IMR-90 (cell line): ENCODE measurements around the gene CXCL1. TPM values are rescaled to one million over a fixed set of nuclear protein-coding genes. Genes with fewer than 3 reads are reported as not detected.
A peak's percentile ranks its signal among the peaks of the same experiment; 100 is the strongest.

Experiments
- ATAC-seq: fragments of 200-7000 bp; cut with Tn5 transposase; 2 replicates; pipeline ENCODE4 v1.9.1; 2020; ENCODE audit warnings: low read depth, mild to moderate bottlenecking, moderate library complexity
- BruUV-seq: library from RNA; stranded (reverse); fragments of 400-500 nt; replicated peaks from 2 replicates; lab custom pipeline; 2021; lab: Mats Ljungman, UMichigan
- CTCF ChIA-PET: fragments of 300-600 bp; formaldehyde crosslinking; extraction: SDS; loops from one replicate; lab custom pipeline; 2021; ENCODE audit warnings: antibody characterized with exemption; lab: Yijun Ruan, JAX
- POLR2A ChIA-PET: fragments of 300-600 bp; sonication (Branson Sonifier 250); formaldehyde crosslinking; loops from one replicate; lab custom pipeline; 2022; ENCODE audit warnings: antibody characterized with exemption; ENCODE audit not compliant: unreplicated experiment; lab: Charles Lee
- DNase-seq: peaks from one replicate; pipeline ENCODE4 v3.0.0; 2013
- H2AFZ ChIP-seq: replicated peaks from 2 replicates; pipeline ENCODE3; 2013; ENCODE audit warnings: low read length, mild to moderate bottlenecking; ENCODE audit not compliant: poor library complexity
- H2AK5ac ChIP-seq: 2 replicates; pipeline ENCODE4 v1.6.1; 2013; ENCODE audit warnings: low read depth, low read length, inconsistent platforms
- H2AK9ac ChIP-seq: replicated peaks from 2 replicates; pipeline ENCODE3; 2013; ENCODE audit warnings: mild to moderate bottlenecking, low read depth, low read length, moderate library complexity; ENCODE audit not compliant: poor library complexity
- H2BK120ac ChIP-seq: 2 replicates; pipeline ENCODE4 v1.6.1; 2013; ENCODE audit warnings: low read depth, low read length, inconsistent platforms
- H2BK15ac ChIP-seq: 3 replicates; pipeline ENCODE4 v1.6.1; 2013; ENCODE audit warnings: low read depth, low read length, inconsistent platforms
- H2BK20ac ChIP-seq: 2 replicates; pipeline ENCODE4 v1.6.1; 2013; ENCODE audit warnings: low read depth, mild to moderate bottlenecking, inconsistent platforms, low read length, moderate library complexity
- H2BK5ac ChIP-seq: 2 replicates; pipeline ENCODE4 v1.6.1; 2013; ENCODE audit warnings: mild to moderate bottlenecking, low read depth, low read length, inconsistent platforms; ENCODE audit not compliant: poor library complexity, severe bottlenecking
- H3K14ac ChIP-seq: replicated peaks from 2 replicates; pipeline ENCODE4 v1.6.1; 2013; ENCODE audit warnings: low read depth, low read length, inconsistent platforms
- H3K18ac ChIP-seq: 2 replicates; pipeline ENCODE4 v1.6.1; 2013; ENCODE audit warnings: low read depth, low read length, control low read depth
- H3K23ac ChIP-seq: 2 replicates; pipeline ENCODE4 v1.6.1; 2013; ENCODE audit warnings: low read depth, low read length, inconsistent platforms
- H3K27ac ChIP-seq: 2 replicates; pipeline ENCODE4 v1.5.1; 2013; ENCODE audit warnings: mild to moderate bottlenecking, control low read depth, low read length; ENCODE audit not compliant: insufficient read depth
- H3K27me3 ChIP-seq: 2 replicates; pipeline ENCODE4 v1.6.1; 2013; ENCODE audit warnings: low read length; ENCODE audit not compliant: control insufficient read depth, insufficient read depth
- H3K36me3 ChIP-seq: 2 replicates; pipeline ENCODE4 v1.6.1; 2013; ENCODE audit warnings: low read length, mixed read lengths; ENCODE audit not compliant: control insufficient read depth, insufficient read depth
- H3K4ac ChIP-seq: 2 replicates; pipeline ENCODE4 v1.6.1; 2013; ENCODE audit warnings: low read depth, low read length, inconsistent platforms
- H3K4me1 ChIP-seq: 2 replicates; pipeline ENCODE4 v1.6.1; 2013; ENCODE audit warnings: low read length, mixed read lengths; ENCODE audit not compliant: control insufficient read depth, insufficient read depth
- H3K4me2 ChIP-seq: 2 replicates; pipeline ENCODE4 v1.6.1; 2013; ENCODE audit warnings: low read depth, mild to moderate bottlenecking, control low read depth, low read length, moderate library complexity
- H3K4me3 ChIP-seq: 2 replicates; pipeline ENCODE4 v1.5.1; 2013; ENCODE audit warnings: low read depth, mild to moderate bottlenecking, control low read depth, low read length, moderate library complexity; ENCODE audit not compliant: insufficient read depth
- H3K56ac ChIP-seq: 2 replicates; pipeline ENCODE4 v1.6.1; 2013; ENCODE audit warnings: low read length, inconsistent platforms; ENCODE audit not compliant: insufficient read depth; ENCODE audit errors: extremely low read depth
- H3K79me1 ChIP-seq, 2 experiments: 2 replicates each; pipeline ENCODE4 v1.6.1; 2013; ENCODE audit warnings: low read length in 2 of 2, inconsistent platforms in 1 of 2, low read depth in 1 of 2
- H3K9ac ChIP-seq: 2 replicates; pipeline ENCODE4 v1.6.1; 2013; ENCODE audit warnings: low read depth, low read length, control low read depth
- H3K9me1 ChIP-seq: 2 replicates; pipeline ENCODE4 v1.6.1; 2013; ENCODE audit warnings: low read length, inconsistent platforms; ENCODE audit not compliant: insufficient read depth
- H3K9me3 ChIP-seq: 2 replicates; pipeline ENCODE4 v1.6.1; 2013; ENCODE audit warnings: low read length; ENCODE audit not compliant: control insufficient read depth, insufficient read depth
- H4K20me1 ChIP-seq: 2 replicates; pipeline ENCODE4 v1.6.1; 2013; ENCODE audit warnings: low read length, inconsistent platforms; ENCODE audit not compliant: insufficient read depth
- H4K5ac ChIP-seq: 2 replicates; pipeline ENCODE4 v1.6.1; 2013; ENCODE audit warnings: mild to moderate bottlenecking, low read depth, low read length, control low read depth
- H4K8ac ChIP-seq, 2 experiments: 2 replicates each; pipeline ENCODE4 v1.6.1; 2013; ENCODE audit warnings: low read depth in 2 of 2, low read length in 2 of 2, control low read depth in 1 of 2, inconsistent platforms in 1 of 2
- H4K91ac ChIP-seq: 2 replicates; pipeline ENCODE4 v1.6.1; 2013; ENCODE audit warnings: low read depth, low read length, inconsistent platforms; ENCODE audit not compliant: insufficient read depth
- BHLHE40 ChIP-seq: fragments of 150-350 bp; IDR thresholded peaks from 2 replicates; pipeline ENCODE4 v1.6.1; 2016; ENCODE audit warnings: mild to moderate bottlenecking, low read depth, low read length
- CEBPB ChIP-seq: IDR thresholded peaks from 2 replicates; pipeline ENCODE4 v1.6.1; 2012; ENCODE audit warnings: low read depth, low read length, improper control_type of control experiment
- CHD1 ChIP-seq: IDR thresholded peaks from 2 replicates; pipeline ENCODE4 v1.6.1; 2012; ENCODE audit warnings: low read depth, low read length, improper control_type of control experiment
- FOS ChIP-seq: fragments of 150-350 bp; IDR thresholded peaks from 2 replicates; pipeline ENCODE4 v1.6.1; 2016; ENCODE audit warnings: low read depth, low read length
- MAFK ChIP-seq: IDR thresholded peaks from 2 replicates; pipeline ENCODE4 v1.6.1; 2012; ENCODE audit warnings: low read depth, low read length, improper control_type of control experiment
- MAZ ChIP-seq: IDR thresholded peaks from 2 replicates; pipeline ENCODE4 v1.6.1; 2012; ENCODE audit warnings: low read depth, mild to moderate bottlenecking, low read length, improper control_type of control experiment, moderate library complexity, borderline replicate concordance
- MXI1 ChIP-seq: IDR thresholded peaks from 2 replicates; pipeline ENCODE4 v1.6.1; 2012; ENCODE audit warnings: low read depth, mild to moderate bottlenecking, low read length, moderate library complexity, borderline replicate concordance
- NFE2L2 ChIP-seq: fragments of 150-350 bp; IDR thresholded peaks from 2 replicates; pipeline ENCODE4 v1.6.1; 2016; ENCODE audit warnings: low read depth, mild to moderate bottlenecking, low read length
- POLR2A ChIP-seq: IDR thresholded peaks from 2 replicates; pipeline ENCODE4 v1.6.1; 2012; ENCODE audit warnings: mild to moderate bottlenecking, low read depth, low read length
- RAD21 ChIP-seq: IDR thresholded peaks from 2 replicates; pipeline ENCODE4 v1.6.1; 2012; ENCODE audit warnings: low read length, improper control_type of control experiment
- RCOR1 ChIP-seq: IDR thresholded peaks from 2 replicates; pipeline ENCODE4 v1.6.1; 2012; ENCODE audit warnings: mild to moderate bottlenecking, low read length, improper control_type of control experiment; ENCODE audit not compliant: insufficient replicate concordance
- RFX5 ChIP-seq: IDR thresholded peaks from 2 replicates; pipeline ENCODE4 v1.8.0; 2012; ENCODE audit warnings: low read depth, mild to moderate bottlenecking, low read length, moderate library complexity
- SMC3 ChIP-seq: fragments of 150-350 bp; IDR thresholded peaks from 2 replicates; pipeline ENCODE4 v1.6.1; 2016; ENCODE audit warnings: low read depth, mild to moderate bottlenecking, antibody characterized with exemption, low read length, moderate library complexity
- WGBS, 2 experiments: methylation state at CpG; one replicate each; pipeline versions ENCODE4 v1.1.5 to v1.1.7; 2013; ENCODE audit warnings: missing lambda C conversion rate in 2 of 2; ENCODE audit not compliant: insufficient read length in 1 of 2; ENCODE audit errors: extremely low coverage in 2 of 2; 5-methylcytosine and 5-hydroxymethylcytosine counted together
- dilution Hi-C: fragments of 300-500 bp; cut with HindIII; formaldehyde crosslinking; loops from one replicate; pipeline ENCODE4 v1.14.3; 2018; ENCODE audit warnings: low sequenced_read_pairs; ENCODE audit not compliant: unreplicated experiment
- in situ Hi-C: fragments of 300-500 bp; cut with MboI; formaldehyde crosslinking; loops from 3 replicates; pipeline ENCODE4 v1.14.3; 2019; ENCODE audit warnings: low sequenced_read_pairs, inconsistent platforms, mixed read lengths
- intact Hi-C: fragments of 100-400 bp; cut with micrococcal nuclease; formaldehyde crosslinking; loops from 2 replicates; pipeline ENCODE4 v1.10.0; 2022
- polyA plus RNA-seq, 3 experiments: library from polyadenylated mRNA; depleted of rRNA; stranded (reverse); fragments of >200 nt; gene quantifications; 2 replicates each; pipeline ENCODE4 v1.2.3, GENCODE V29; 2012; ENCODE audit warnings: low replicate concordance in 1 of 3
- total RNA-seq: library from RNA; depleted of rRNA; stranded (reverse); fragments of >200 nt; gene quantifications from 2 replicates; pipeline ENCODE4 v1.2.3, GENCODE V29; 2012
- TF ChIP-seq, protein P1 (sequence below): fragments of 150-350 bp; IDR thresholded peaks from 2 replicates; pipeline ENCODE4 v1.6.1; 2016; ENCODE audit warnings: low read depth, mild to moderate bottlenecking, low read length, moderate library complexity, borderline replicate concordance
- TF ChIP-seq, protein P2 (sequence below): conservative IDR thresholded peaks from 2 replicates; pipeline ENCODE4 v1.5.1; 2012; ENCODE audit warnings: mild to moderate bottlenecking, low read depth, low read length, improper control_type of control experiment
- TF ChIP-seq, protein P3 (sequence below): fragments of 150-350 bp; IDR thresholded peaks from 2 replicates; pipeline ENCODE4 v1.6.1; 2017; ENCODE audit warnings: mild to moderate bottlenecking, antibody characterized with exemption, low read length, low read depth

CXCL1 gene
- total and polyA plus RNA-seq, 2 of the 4 experiments (the other 2 are of a cell fraction), result 2.0 TPM; not detected in 1

DNA sequence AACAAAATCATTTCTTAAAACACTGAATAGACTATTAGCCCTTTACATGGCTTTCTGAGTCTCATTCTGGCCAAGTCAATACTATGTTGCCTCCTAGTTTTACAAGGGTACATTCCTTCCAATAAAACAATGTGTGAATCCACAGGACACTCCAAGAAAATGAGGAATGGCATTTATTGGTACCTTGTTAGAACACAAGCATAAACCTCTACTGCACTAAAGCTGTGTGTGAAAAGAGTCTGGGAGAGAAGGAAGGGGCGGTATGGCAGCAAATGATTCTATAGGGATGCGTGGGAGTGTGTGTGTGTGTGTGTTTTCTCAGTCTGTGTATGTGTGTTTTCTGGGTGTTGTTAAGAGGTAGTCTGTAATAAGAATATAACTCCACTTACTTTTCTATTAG is 48.9 kb downstream of the CXCL1 start:
- H4K91ac ChIP-seq, result peak overlapping the region; percentile 77
- peak overlapping the region in 1 of 2 experiments; percentile 11; a peak in 2 of 4 replicates for H4K8ac ChIP-seq
- H3K79me1 ChIP-seq, result no peaks in the 10 kb centered on the region
- ATAC-seq, result no peak
- intact Hi-C loops (loop anchor here (5.0 kb wide), 1 partner anchor 61 kb away; no protein-coding TSS in a partner anchor), in situ Hi-C loops (no loop called here), dilution Hi-C loops (no loop called here)
- peak overlapping the region; percentile 87; the same call in 1 of the 2 replicates for H3K14ac ChIP-seq
- H3K9ac ChIP-seq, result no peak overlapping the region
- peak overlapping the region; percentile 84; the same call in 1 of the 2 replicates for H2BK120ac ChIP-seq
- no peak overlapping the region for H3K56ac ChIP-seq
- H3K4me2 ChIP-seq, result no peak overlapping the region
- peaks cover 3% of the 10 kb centered on the region; the same call in 1 of the 2 replicates for H4K20me1 ChIP-seq
- peak overlapping the region; percentile 97 for H3K18ac ChIP-seq
- H3K23ac ChIP-seq, result no peak overlapping the region
- peaks cover 3% of the 10 kb centered on the region; the same call in 1 of the 2 replicates for H3K9me1 ChIP-seq
- ChIA-PET CTCF (no interaction called here), POLR2A (no interaction called here)
- no peaks in the 10 kb centered on the region for H3K36me3 ChIP-seq
- TF ChIP-seq CEBPB, result no peak
- no peak for TF ChIP-seq RFX5
- no peak for TF ChIP-seq CHD1
- no peak for TF ChIP-seq BHLHE40
- TF ChIP-seq FOS, result no peak
- no peak for TF ChIP-seq NFE2L2
- TF ChIP-seq, protein P1, sequence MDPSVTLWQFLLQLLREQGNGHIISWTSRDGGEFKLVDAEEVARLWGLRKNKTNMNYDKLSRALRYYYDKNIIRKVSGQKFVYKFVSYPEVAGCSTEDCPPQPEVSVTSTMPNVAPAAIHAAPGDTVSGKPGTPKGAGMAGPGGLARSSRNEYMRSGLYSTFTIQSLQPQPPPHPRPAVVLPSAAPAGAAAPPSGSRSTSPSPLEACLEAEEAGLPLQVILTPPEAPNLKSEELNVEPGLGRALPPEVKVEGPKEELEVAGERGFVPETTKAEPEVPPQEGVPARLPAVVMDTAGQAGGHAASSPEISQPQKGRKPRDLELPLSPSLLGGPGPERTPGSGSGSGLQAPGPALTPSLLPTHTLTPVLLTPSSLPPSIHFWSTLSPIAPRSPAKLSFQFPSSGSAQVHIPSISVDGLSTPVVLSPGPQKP, result no peak
- no peak for TF ChIP-seq RCOR1
- TF ChIP-seq MAFK, result no peak
- no peak for TF ChIP-seq POLR2A
- TF ChIP-seq, protein P2, sequence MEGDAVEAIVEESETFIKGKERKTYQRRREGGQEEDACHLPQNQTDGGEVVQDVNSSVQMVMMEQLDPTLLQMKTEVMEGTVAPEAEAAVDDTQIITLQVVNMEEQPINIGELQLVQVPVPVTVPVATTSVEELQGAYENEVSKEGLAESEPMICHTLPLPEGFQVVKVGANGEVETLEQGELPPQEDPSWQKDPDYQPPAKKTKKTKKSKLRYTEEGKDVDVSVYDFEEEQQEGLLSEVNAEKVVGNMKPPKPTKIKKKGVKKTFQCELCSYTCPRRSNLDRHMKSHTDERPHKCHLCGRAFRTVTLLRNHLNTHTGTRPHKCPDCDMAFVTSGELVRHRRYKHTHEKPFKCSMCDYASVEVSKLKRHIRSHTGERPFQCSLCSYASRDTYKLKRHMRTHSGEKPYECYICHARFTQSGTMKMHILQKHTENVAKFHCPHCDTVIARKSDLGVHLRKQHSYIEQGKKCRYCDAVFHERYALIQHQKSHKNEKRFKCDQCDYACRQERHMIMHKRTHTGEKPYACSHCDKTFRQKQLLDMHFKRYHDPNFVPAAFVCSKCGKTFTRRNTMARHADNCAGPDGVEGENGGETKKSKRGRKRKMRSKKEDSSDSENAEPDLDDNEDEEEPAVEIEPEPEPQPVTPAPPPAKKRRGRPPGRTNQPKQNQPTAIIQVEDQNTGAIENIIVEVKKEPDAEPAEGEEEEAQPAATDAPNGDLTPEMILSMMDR, result no peak
- TF ChIP-seq, protein P3, sequence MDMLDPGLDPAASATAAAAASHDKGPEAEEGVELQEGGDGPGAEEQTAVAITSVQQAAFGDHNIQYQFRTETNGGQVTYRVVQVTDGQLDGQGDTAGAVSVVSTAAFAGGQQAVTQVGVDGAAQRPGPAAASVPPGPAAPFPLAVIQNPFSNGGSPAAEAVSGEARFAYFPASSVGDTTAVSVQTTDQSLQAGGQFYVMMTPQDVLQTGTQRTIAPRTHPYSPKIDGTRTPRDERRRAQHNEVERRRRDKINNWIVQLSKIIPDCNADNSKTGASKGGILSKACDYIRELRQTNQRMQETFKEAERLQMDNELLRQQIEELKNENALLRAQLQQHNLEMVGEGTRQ, result no peak
- no peak for TF ChIP-seq MAZ
- TF ChIP-seq RAD21, result no peak
- no peak for TF ChIP-seq SMC3
- no peak for TF ChIP-seq MXI1
- H4K5ac ChIP-seq, result peak overlapping the region; percentile 84; the same call in 1 of the 2 replicates
- H2BK5ac ChIP-seq, result peak overlapping the region; percentile 42
- H2AFZ ChIP-seq, result no peak overlapping the region
- peak overlapping the region; percentile 36; the same call in 1 of the 2 replicates for H2AK5ac ChIP-seq
- H2AK9ac ChIP-seq, result no peak overlapping the region
- H3K4me1 ChIP-seq, result peaks cover 17% of the 10 kb centered on the region
- peak overlapping the region; percentile 80; the same call in 1 of the 2 replicates for H3K4ac ChIP-seq
- no peak for DNase-seq
- no peak overlapping the region for H3K27ac ChIP-seq
- BruUV-seq, result no TSS peak
- H2BK20ac ChIP-seq, result peak overlapping the region; percentile 89
- peaks cover 3% of the 10 kb centered on the region; the same call in 1 of the 2 replicates for H3K9me3 ChIP-seq
- peak overlapping the region; percentile 81 for H2BK15ac ChIP-seq
- no CpG with 5 or more reads among the region's 2 CpGs for WGBS, 2 experiments
- peaks cover 23% of the 10 kb centered on the region for H3K27me3 ChIP-seq
- H3K4me3 ChIP-seq, result no peak overlapping the region
